ENCODE results near the gene C3orf18.

C3orf18 gene

DNA sequence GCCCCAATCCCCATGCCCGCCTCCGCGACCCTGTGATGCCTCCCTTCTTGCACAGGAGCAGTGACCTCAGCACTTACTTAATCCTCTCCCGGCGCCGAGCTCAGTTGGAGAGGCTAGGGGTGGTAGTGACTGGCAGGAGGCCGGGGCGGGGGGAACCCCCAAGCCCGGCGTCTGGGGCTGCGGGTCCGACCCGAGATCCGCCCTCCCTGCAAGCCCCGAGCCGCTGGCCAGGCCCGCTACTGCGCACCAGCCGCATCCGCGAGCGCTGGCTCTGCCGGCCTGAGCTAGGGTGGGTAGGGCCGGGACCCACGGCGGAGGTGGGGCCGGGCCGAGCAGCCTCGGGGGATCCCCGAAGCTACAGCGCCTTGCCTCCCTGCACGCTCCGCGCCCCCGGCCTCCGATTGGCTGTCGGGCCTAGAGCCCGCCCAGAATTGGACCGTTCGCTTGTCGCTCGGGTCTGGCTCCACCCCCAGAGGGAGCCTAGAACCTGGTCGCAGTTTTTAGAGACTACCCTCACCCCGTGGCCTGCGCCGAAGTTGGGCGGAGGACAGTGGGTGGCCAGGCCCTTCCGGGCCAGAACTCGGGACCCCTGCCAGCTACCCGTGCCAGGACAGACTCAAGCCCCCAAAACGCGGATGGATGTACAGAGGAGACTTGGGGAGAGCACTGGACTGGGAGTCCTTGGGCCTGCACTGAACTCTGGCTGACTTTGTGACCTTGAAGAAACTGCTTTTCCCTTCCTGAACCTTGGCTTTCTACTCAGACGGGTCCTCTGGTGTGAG, at the start of gene C3orf18:
Gene C3orf18 (minus strand): TSS at position 362 of the 782 bp plus-strand sequence. CDS start 2,048 bp downstream, outside the sequence.
- DNase-seq: peak; percentile 98

DNA sequence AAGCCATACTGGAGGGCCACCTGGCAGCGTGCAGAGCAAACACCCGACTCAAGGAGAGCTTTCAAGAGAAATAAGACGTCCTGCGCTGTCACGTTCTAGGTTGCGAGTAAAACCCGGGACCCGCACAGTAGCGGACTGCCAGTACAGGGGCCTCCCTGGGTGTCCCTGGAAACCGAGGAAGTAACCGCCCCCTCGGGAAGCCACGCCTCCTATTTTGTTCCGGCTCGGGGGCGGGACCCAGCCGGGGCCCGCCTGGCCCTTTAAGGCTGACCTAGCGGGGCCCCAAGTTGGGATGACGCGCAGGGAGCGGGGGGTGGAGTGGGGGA, 49.2 kb upstream of the C3orf18 start:
- peak; percentile 96 for DNase-seq

DNA sequence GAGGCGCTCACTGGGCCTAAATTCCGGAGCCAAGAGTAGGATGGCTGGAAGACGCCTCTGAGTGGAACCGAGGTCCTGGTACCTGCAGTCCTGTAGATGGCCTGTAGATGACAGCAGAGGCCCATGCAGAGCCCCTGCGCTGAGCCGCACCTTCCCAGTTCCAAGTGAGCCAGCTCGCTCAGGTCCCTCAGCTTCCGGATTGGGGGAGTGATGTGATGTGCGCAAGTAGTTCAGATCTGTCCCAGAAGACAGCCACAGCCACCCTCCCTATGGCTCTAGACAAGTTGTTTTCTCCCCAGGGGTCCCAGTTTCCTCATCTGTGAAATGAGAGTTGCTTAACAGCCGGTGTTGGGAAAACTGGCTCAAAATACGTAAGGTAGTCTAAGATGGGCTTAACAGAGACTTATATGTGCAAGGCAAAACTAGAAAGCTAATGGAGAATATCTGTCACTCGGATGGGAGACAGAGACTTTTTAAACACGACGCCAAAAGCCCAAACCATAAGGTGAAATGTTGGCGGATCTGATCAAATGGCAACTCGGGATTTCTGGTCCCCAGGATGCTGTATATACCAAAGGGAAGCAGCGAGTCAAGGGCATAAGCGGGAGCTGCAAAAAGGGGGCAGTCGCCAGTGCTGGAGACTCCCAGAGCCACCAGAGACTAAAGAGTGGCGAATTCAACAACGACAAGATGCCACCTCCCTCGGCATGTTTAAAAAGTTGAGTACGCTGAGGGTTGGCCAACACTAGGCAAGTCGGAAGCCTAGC, 48.6 kb upstream of the C3orf18 start:
- peak; percentile 95 for DNase-seq

DNA sequence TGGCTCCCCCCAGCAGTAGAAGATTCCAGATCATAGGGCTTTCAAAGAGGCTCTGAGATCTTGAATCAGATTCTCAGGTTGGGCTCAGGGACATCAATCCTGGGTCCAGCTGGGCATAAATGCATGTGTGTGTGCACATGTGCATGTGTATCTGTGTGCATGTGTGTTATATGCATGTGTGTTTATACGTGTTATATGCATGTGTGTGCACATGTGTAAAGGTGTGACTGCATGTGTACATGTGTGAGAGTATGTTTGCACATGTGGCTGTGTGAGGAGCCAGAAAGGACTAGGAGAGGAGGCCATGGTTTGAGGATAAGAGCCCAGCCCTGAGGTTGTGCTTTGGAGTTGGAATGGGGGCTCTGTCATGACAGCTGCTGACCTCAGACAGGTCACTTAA, 47.6 kb upstream of the C3orf18 start:
- DNase-seq: no peak

DNA sequence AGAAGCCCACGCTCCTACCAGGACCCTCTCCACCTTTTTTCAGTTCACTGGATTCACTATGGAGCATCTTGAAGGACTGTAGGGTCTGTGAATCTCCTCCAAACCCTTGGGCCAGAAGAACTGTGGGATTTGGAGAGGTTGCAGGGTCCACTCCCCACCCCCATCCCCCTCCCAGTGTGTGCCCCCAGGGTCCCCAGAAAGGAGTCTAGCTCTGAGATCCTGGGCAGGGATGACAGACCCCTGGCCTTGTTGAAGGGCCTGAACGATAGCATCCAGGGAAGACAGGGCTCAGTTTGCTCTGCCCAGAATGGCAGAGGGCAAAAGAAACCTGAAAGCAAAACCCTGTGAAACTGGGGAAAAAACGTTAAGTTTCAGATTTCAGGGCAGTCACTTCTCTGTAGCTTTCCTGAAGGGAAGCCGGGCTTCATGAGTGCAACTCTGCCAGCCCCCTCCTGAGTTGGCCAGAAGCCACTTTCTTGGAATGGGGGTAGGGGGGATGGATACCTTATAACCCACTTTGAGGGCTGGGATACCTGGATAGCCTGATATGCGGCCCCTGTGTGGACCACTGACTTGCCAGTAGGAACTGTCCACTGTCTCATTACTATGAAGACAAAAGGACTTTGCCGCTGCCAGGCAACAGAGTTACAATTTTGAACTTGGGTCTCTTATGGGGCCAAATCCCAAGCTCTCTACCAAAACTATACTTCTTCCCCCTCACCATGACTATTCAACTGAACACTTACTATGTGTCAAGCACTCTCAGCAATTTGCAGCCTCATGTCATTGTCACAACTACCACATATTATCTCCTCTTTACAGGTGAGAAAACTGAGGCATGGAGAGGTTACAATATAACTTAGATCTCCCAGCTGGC, 45.7 kb upstream of the C3orf18 start:
- no peak for DNase-seq

DNA sequence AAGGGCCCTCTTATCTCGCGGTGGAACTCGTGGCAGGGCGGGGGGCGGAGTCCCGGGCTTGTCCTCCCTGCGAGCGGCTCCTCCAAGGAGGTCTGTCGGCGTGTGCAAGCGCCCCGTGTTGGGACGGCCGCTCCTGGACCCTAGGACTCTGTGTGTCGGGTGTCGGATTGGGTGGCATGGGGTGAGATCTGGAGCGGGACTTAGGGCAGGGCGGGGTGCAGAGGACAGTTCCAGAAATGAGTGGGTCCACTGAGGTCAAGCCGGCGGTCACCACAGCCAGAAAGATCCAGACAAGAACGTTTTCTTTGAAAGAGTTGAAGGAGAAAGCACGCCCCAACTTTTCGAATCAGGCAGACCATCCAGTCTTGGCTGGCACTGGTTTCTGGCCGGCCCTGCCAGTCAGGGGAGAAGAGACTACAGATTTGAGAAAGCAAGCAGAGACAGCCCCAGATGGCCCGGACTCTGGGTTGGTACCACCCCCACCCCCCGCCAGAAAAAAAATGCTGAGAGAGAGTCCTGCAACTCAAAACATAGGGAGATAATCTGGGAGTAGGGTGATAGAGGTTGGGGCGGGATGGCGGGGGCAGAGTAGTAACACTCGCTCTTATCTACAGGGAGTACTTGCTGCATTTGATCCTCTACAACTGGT, 44.8 kb upstream of the C3orf18 start:
- DNase-seq: peak; percentile 89

DNA sequence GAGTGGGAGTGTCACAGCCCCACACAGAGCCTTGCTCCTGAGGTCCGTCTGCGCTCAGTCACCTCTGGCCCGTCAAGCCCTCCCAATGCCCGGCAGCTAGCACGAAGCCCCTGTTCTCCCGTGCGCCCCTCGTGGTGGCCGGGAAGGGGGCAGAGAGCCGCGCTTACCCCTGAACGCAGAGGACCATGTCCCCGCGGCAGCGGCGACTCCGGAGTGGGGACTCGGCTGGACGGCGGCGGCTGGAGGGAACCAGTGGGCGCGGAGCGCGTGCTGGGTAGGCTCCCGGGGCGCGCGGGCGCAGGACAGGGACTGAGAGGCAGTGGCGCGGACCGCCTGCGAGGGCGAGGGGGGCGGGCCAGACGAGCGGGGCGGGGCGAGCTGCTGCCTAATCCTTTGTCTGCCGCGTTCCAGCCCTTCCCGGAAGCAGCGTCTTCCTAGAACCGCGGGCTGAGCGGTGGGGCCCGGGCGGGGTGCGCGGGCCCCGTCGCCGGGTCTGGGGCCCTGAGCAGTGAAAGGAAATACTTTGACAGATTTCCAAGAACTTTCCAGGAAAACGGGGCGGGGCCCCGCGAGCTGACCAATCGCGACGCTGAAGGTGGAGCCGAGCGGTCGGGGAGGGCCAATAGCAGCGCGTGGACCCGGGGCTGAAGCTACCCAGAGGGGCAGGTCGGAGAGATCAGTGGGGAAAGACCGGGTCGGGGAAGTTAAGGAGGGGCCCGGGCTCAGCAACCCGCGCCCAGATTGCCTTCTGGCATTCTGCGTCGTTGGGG, 44.1 kb upstream of the C3orf18 start, which contains the start of gene CISH:
Gene CISH (minus strand): TSS at position 311 of the 770 bp plus-strand sequence. CDS start 124 bp downstream, at position 187.
- DNase-seq: peak; percentile 99

DNA sequence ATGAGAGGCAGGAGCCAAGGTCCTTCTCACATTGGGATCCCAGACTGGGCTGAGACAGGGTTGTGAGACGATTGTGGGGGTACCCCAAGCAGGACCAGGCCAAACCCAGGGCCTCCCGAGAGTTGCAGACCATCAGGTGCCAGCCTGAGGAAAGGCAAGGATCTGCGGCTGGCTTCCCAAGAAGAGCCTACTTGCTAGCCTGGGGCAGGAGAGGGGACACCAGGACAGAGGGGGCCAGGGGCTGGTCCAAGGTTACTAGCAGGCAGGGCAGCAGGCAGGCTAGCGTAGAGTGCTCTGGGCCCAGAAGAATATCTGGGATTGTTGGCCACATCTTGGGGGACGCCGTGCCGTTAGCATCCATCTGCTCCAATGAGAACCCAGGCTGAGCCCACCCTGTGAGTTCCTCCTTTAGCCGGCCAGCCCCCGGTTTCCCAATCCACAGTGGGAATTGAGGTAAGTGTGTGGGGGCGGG, 43.5 kb upstream of the C3orf18 start:
- DNase-seq: no peak

DNA sequence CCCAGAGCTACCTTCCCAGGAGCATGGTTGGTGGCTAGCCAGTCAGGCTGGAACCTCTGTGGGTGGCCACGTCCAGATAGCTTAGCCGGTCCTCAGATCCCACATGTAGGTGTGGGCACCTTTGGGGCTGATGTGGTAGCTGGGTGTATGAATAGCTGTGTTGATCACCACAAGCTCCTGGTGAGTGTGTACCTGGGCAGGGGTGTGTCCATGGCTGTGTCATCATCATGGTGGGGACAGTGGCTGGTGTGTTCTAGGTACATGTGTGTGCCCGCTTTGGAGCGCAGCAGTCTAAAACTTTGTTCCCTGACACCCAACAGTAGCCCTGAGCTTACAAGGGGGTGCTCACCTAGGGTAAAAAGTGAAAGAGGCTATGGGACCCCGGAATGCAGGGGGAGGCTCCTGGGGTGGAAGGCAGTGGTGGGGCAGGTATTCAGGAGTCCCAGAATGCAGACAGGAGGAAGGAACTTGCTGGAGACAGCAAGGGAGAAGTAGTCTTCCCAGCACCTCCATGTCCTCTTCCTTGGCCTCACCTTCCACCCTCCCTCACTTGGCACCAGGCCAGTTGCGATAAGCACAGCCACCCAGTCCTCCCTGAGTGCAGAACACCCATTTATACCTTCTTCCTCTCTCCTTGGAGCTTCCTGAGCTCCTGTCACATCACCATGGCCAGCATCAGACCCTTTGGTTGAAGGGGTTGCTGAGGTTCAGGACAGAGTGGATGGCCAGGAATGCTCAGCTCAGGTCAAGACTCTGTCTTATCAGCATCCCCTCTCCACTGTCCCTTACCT, 42.8 kb upstream of the C3orf18 start:
- peak; percentile 87 for DNase-seq

DNA sequence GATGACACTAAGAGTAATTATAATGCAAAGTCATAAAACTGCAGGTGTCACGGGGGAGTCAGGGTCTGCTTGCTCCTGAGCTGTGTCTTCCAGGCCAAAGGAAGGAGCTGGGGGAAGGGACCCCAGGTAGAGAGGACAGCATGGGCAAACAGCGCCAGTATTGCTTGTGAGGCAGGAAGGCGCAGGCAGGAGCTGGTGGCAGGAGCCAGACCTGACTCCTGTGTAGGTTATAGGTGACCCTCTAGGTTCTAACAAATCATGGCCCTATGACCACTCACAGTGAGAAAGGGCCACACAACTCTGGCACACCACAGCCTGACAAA, 42.2 kb upstream of the C3orf18 start:
- no peak for DNase-seq

DNA sequence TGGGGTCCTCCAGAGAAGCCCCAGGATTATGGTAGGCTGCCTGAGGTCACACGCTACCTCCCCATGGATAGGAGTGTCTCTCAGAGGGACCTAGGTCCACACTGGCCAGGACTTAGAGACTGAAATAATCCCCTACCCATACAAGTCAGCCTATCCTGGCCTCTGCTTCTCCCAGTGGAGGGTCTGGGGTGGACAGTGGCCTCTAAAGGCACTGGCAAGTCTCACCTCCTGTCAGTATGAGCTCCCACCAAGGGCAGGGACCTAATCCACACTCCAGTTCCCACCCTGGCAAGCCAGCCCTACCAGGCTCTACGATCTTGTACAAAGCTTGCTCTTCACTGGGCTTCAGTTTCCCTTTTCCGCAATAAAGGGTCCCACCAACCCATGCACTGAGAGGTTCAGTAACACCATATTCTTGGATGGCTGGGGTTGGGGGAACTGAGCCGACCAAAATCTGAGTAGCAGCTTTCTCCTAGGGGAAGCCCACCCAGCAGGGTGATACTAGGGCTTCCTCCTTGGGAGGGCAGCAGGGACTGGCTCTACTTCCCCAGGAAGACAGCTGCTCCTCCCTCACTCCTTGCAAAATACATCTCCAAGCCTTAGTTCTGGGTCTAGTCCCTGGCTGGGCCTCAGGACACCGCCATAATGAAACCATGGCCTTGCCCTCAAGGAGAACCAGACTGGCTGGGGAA, 41.7 kb upstream of the C3orf18 start:
- DNase-seq: no peak

DNA sequence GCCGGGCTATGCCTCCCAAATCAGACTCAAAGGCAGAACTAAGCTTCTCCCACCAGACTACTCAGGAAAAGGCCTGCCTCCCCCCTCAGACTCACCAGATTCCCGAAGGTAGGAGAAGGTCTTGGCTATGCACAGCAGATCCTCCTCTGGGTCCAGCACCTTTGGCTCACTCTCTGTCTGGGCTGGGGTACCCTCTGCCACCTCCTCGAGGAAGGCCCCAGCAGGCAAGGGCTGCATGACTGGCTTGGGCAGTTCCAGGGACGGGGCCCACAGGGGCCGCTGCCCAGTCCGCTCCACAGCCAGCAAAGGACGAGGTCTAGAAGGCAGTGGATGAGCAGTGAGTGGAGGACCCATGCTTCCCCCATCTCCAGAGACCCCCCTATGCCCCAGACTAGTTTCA, 40.7 kb upstream of the C3orf18 start:
- no peak for DNase-seq

DNA sequence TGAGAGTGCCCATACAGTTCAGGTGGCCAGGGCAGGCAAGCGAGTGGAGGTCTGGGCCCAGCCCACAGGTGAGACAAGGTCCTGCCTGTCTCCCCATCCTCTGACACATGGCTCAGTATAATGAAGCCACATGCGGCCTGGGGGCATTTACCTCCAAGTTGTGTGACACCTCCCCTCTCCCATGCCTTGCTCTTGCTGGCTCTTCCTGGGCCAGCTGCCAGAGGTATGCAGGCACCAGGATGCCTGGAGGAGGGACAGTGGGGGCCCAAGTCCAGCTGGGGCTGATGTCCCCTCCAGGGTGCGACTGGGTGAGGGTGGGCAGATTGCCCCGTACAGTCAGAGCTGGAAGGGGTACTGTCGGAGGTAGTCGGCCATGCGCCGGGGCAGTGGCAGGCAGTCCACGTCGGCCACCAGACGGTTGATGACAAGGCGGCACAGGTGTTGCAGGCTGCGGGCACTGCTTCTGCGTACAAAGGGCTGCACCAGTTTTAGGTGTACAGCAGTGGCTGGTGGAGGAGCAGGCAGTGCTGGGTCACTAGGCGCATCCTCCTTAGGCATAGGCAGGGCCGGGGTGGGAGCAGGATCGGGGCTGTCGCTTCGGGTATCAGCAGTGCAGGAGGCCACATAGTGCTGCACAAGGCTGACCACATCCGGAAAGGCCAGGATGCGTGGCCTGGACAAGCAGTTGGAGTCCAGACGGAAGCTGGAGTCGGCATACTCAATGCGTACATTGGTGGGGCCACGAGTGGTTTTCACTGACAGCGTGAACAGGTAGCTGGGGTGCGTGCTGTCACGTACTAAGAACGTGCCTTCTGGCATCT, 39.9 kb upstream of the C3orf18 start:
- no peak for DNase-seq

DNA sequence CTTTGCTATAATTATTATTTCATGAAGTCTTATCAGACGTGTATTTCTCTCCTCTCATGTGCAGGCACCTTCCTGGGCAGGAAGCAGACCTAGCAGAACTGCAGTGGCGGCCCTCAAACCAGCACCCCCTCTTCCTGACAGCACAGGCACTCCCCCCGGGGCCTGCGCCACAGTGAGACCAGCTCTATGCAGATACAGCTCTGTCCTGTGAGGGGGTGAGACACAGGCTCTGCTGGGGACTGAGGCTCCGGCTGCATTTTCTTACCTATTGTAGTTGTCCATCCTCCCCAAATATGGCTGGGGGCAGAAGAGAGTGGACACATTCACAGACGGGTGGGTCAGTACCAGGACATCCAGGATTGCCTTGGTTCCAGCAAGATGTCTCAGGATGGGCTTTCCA, 39.0 kb upstream of the C3orf18 start:
- no peak for DNase-seq

DNA sequence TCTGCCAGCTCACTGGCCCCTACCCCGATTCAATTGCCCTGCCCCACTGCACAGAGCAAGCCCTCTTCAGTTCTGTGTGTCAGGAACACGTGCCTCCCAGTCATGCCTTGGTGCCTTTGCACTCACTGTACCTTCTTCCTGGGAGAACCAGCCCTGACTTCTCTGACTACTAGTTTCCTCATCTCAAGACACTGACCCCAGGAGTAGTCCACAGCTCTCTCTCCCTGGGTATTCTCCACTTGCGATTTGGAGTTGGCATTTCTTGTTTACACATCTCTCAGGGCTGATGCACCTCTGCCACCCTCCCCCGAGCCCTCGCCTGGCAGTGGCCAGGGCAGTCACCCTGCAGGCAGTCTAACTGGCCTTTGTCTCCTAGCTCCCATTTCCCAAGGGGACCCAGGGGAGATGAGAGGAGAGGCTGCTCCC, 38.4 kb upstream of the C3orf18 start:
- DNase-seq: peak; percentile 44

DNA sequence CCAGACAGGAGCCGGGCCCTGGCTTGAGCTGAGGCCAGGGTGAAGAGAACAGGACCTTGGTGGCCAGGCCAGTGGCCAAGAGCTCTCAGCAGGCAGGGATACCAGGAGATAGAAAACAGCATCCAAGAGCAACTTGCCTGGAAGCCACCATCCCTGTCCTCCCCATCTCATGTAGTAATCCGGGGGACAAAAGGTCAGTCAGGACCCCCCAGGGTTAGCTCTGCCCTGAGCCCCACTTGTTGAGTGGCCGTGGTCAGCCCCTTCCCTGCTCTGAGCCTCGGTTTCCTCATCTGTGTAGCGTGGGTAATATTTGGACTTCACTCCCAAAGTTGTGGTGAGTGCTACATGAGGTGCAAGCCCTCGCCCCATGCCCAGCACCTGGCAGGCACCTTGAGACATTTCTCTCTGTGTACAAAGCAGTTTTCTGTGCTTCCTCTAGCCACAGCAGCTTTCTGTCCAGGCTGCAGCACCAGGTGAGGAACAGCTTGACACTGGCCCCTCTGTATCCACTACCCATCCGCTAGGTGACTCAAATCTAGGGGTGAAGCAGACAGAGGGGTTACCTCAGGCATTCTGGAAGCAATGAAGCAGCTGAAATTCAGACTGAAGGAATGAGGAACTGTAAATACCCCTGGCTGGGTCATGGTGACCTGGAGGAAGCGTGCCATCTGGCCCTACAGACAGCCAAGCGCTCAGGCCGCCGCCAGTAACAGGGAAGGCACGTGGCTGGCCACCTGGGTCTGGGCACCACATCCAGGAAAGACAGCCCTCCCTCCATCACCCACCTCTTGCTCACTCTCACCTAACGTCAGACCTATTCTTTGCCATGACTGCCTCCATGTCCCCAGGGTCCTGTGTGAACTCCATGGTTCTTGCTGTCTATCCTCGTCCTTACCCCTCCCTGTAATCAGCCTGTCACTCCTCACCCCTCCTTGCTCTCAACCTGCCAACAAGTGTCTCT, 37.4 kb upstream of the C3orf18 start:
- peak; percentile 57 for DNase-seq

DNA sequence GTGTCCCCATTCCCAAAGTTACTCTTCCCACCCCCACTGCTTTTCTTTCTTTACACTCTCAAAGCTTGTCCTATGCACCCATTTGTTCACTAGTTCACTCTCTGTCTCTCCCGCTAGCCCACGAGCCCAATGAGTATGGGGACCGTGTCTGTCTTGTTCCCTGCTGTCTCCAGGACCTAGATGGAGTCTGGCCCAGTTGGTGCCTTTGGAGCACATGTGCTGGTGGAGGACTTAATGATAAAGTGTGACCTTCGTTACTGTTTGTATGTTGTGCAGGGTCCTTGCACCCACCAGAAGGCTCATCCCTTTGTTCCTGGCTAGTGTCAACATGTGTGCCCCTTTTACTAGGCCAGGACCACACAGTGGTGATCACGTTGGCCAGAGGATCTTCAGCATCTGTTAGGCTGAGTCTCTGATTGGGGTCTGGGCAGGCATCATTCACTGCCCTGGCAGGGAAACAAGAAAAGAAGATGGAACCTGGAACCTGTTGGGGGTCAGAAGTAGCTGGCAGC, 36.6 kb upstream of the C3orf18 start:
- DNase-seq: no peak
